ENCODE data around the gene GMPS.

- no peak for TF ChIP-seq CTCF (IDR thresholded peaks at IDR 0.05)
- TF ChIP-seq POLR2AphosphoS5 (IDR thresholded peaks at IDR 0.05; ENCODE audit: low read depth, low read length) = no peak
- TF ChIP-seq REST (IDR thresholded peaks at IDR 0.05; ENCODE audit: insufficient read depth in 1 of 2, low read depth in 2 of 2, low read length in 1 of 2) = no peak
- TF ChIP-seq TCF7L2 (IDR thresholded peaks at IDR 0.05; ENCODE audit: low read depth, low read length) = no peak
- TF ChIP-seq SIN3A (IDR thresholded peaks at IDR 0.05; ENCODE audit: borderline replicate concordance, insufficient read depth, low read depth, low read length) = no peak
Measured at GRCh38 chr3:155946178-155946577, 75.7 kb downstream of the GMPS start.

Measured in Panc1 (cell line).